SJSA1 (cell line): Measurements from ENCODE around the gene MDH1. TPM values are rescaled to one million over a fixed set of nuclear protein-coding genes. Genes with fewer than 3 reads are reported as not detected.
"Not testable (repeated sequence)": the region's sequence is repeated elsewhere in the genome, so short reads cannot be mapped to it uniquely, and the experiment has no call there.

ENCODE experiments used
- DNase-seq, 2 experiments: peaks; one replicate each; pipeline ENCODE4 v3.0.0-alpha.2; 2015 to 2020; ENCODE audit warnings: low spot score in 2 of 2, low read depth in 1 of 2
- H3K27ac ChIP-seq: fragments of 250-450 bp; sonication (Bioruptor Pico); 2 replicates; pipeline ENCODE4 v1.5.1; 2020; ENCODE audit warnings: mild to moderate bottlenecking, moderate library complexity
- H3K27me3 ChIP-seq: fragments of 250-450 bp; sonication (Bioruptor Pico); replicated peaks from 2 replicates; pipeline ENCODE4 v1.5.1; 2020; ENCODE audit warnings: mild to moderate bottlenecking, moderate library complexity
- H3K36me3 ChIP-seq: fragments of 250-450 bp; sonication (Bioruptor Pico); 2 replicates; pipeline ENCODE4 v1.5.1; 2020; ENCODE audit warnings: mild to moderate bottlenecking
- H3K4me1 ChIP-seq: fragments of 250-450 bp; sonication (Bioruptor Pico); replicated peaks from 2 replicates; pipeline ENCODE4 v1.6.1; 2021; ENCODE audit warnings: mild to moderate bottlenecking
- H3K4me3 ChIP-seq: fragments of 250-450 bp; sonication (Bioruptor Pico); 2 replicates; pipeline ENCODE4 v1.5.1; 2020; ENCODE audit warnings: mild to moderate bottlenecking
- H3K9me3 ChIP-seq: fragments of 250-450 bp; sonication (Bioruptor Pico); replicated peaks from 2 replicates; pipeline ENCODE4 v1.5.1; 2020; ENCODE audit warnings: mild to moderate bottlenecking
- total RNA-seq: library from RNA; depleted of rRNA; stranded (reverse); fragments of >200 nt; shearing (Covaris generic); gene quantifications from 2 replicates; pipeline ENCODE4 v1.2.3, GENCODE V29; 2014; rRNA removed

Gene MDH1
- total RNA-seq, result 326 and 336 TPM in 2 replicates

GRCh38 chr2:63588385-63589147, at the start of gene MDH1, which contains the start of gene WDPCP:
TSS of gene MDH1 (plus strand) at chr2:63588963. CDS start at chr2:63589044, 81 bp downstream.
TSS of gene WDPCP (minus strand) at chr2:63588477. CDS start at chr2:63588271, 206 bp downstream.
- Histone ChIP-seq H3K4me3 (peak within 1 kb of the TSS; percentile 58), H3K36me3 (peaks cover 11% of the 10 kb centered on the region), H3K9me3 (no peaks in the 10 kb centered on the region), H3K4me1 (peaks cover 21% of the 10 kb centered on the region), H3K27me3 (no peaks in the 10 kb centered on the region), H3K27ac (peak within 1 kb of the TSS; percentile 51)
- DNase-seq, result peak; percentile 95 to 98

GRCh38 chr2:63539416-63540162, 49.2 kb upstream of the MDH1 start:
- Histone ChIP-seq H3K27me3 (no peaks in the 10 kb centered on the region), H3K4me3 (no peak overlapping the region), H3K4me1 (no peaks in the 10 kb centered on the region), H3K9me3 (no peaks in the 10 kb centered on the region), H3K27ac (no peak overlapping the region), H3K36me3 (no peaks in the 10 kb centered on the region)
- no peak for DNase-seq

GRCh38 chr2:63544017-63544627, 44.6 kb upstream of the MDH1 start:
- Histone ChIP-seq H3K27me3 (no peaks in the 10 kb centered on the region), H3K36me3 (no peaks in the 10 kb centered on the region), H3K4me1 (no peaks in the 10 kb centered on the region), H3K9me3 (no peaks in the 10 kb centered on the region), H3K27ac (no peak overlapping the region), H3K4me3 (no peak overlapping the region)
- DNase-seq, result no peak

GRCh38 chr2:63545023-63545422, 43.7 kb upstream of the MDH1 start:
- Histone ChIP-seq H3K27me3 (no peaks in the 10 kb centered on the region), H3K4me1 (no peaks in the 10 kb centered on the region), H3K27ac (no peak overlapping the region), H3K36me3 (no peaks in the 10 kb centered on the region), H3K9me3 (no peaks in the 10 kb centered on the region), H3K4me3 (no peak overlapping the region)
- no peak for DNase-seq

GRCh38 chr2:63553049-63553448, 35.7 kb upstream of the MDH1 start:
- DNase-seq, result no peak
- H3K27ac ChIP-seq, result no peak overlapping the region
- no peaks in the 10 kb centered on the region for H3K36me3 ChIP-seq
- no peak overlapping the region for H3K4me3 ChIP-seq
- H3K27me3 ChIP-seq, result no peaks in the 10 kb centered on the region
- H3K4me1 ChIP-seq, result no peaks in the 10 kb centered on the region
- H3K9me3 ChIP-seq, result no peaks in the 10 kb centered on the region; the same call in 1 of the 2 replicates

GRCh38 chr2:63555299-63555698, 33.5 kb upstream of the MDH1 start:
- no peaks in the 10 kb centered on the region for H3K36me3 ChIP-seq
- no peak overlapping the region for H3K27ac ChIP-seq
- H3K27me3 ChIP-seq, result no peaks in the 10 kb centered on the region
- DNase-seq, result no peak
- H3K9me3 ChIP-seq, result peaks cover 2% of the 10 kb centered on the region; the same call in 1 of the 2 replicates
- H3K4me1 ChIP-seq, result no peaks in the 10 kb centered on the region
- H3K4me3 ChIP-seq, result no peak overlapping the region

- DNase-seq, result no peak
- no peak overlapping the region for H3K27ac ChIP-seq
- H3K9me3 ChIP-seq, result peaks cover 2% of the 10 kb centered on the region; the same call in 1 of the 2 replicates
- no peaks in the 10 kb centered on the region for H3K36me3 ChIP-seq
- no peak overlapping the region for H3K4me3 ChIP-seq
- H3K4me1 ChIP-seq, result no peaks in the 10 kb centered on the region
- no peaks in the 10 kb centered on the region for H3K27me3 ChIP-seq
Measured at GRCh38 chr2:63555931-63556330, 32.8 kb upstream of the MDH1 start.

GRCh38 chr2:63557819-63558218, 30.9 kb upstream of the MDH1 start:
- not testable (repeated sequence) for H3K4me3 ChIP-seq, DNase-seq, H3K27ac ChIP-seq

GRCh38 chr2:63558922-63559321, 29.8 kb upstream of the MDH1 start:
- not testable (repeated sequence) for H3K27ac ChIP-seq, H3K9me3 ChIP-seq, H3K4me1 ChIP-seq, H3K36me3 ChIP-seq, H3K4me3 ChIP-seq, DNase-seq, H3K27me3 ChIP-seq

More at GRCh38 chr2:63557819-63558218, 30.9 kb upstream of the MDH1 start:
- H3K36me3 ChIP-seq, H3K27me3 ChIP-seq, H3K4me1 ChIP-seq, H3K9me3 ChIP-seq: not testable (repeated sequence)

- DNase-seq, result no peak
- H3K27ac ChIP-seq, result no peak overlapping the region
Measured at GRCh38 chr2:63562751-63563150, 26.0 kb upstream of the MDH1 start.

GRCh38 chr2:63569740-63570139, 19.0 kb upstream of the MDH1 start:
- Histone ChIP-seq H3K4me1 (no peaks in the 10 kb centered on the region), H3K4me3 (no peak overlapping the region), H3K27me3 (no peaks in the 10 kb centered on the region), H3K9me3 (no peaks in the 10 kb centered on the region), H3K36me3 (no peaks in the 10 kb centered on the region), H3K27ac (no peak overlapping the region)
- DNase-seq, result no peak

More at GRCh38 chr2:63562751-63563150, 26.0 kb upstream of the MDH1 start:
- Histone ChIP-seq H3K27me3 (no peaks in the 10 kb centered on the region), H3K4me3 (no peak overlapping the region), H3K9me3 (peaks cover 4% of the 10 kb centered on the region; the same call in 1 of the 2 replicates), H3K4me1 (no peaks in the 10 kb centered on the region), H3K36me3 (no peaks in the 10 kb centered on the region)

GRCh38 chr2:63571291-63571690, 17.5 kb upstream of the MDH1 start:
- Histone ChIP-seq H3K4me3 (no peak overlapping the region), H3K36me3 (no peaks in the 10 kb centered on the region), H3K4me1 (no peaks in the 10 kb centered on the region), H3K9me3 (no peaks in the 10 kb centered on the region), H3K27ac (no peak overlapping the region), H3K27me3 (no peaks in the 10 kb centered on the region)
- no peak for DNase-seq

- Histone ChIP-seq H3K9me3 (no peaks in the 10 kb centered on the region), H3K27ac (no peak overlapping the region), H3K4me1 (no peaks in the 10 kb centered on the region), H3K36me3 (no peaks in the 10 kb centered on the region), H3K4me3 (no peak overlapping the region), H3K27me3 (no peaks in the 10 kb centered on the region)
- no peak for DNase-seq
Measured at GRCh38 chr2:63572001-63572400, 16.8 kb upstream of the MDH1 start.

GRCh38 chr2:63573026-63573425, 15.7 kb upstream of the MDH1 start:
- not testable (repeated sequence) for H3K27me3 ChIP-seq, H3K4me1 ChIP-seq, DNase-seq, H3K9me3 ChIP-seq, H3K4me3 ChIP-seq, H3K36me3 ChIP-seq, H3K27ac ChIP-seq
